ENCODE results near the gene CEACAM6.
"Not testable (repeated sequence)": the region's sequence is repeated elsewhere in the genome, so short reads cannot be mapped to it uniquely, and the experiment has no call there.

DNA sequence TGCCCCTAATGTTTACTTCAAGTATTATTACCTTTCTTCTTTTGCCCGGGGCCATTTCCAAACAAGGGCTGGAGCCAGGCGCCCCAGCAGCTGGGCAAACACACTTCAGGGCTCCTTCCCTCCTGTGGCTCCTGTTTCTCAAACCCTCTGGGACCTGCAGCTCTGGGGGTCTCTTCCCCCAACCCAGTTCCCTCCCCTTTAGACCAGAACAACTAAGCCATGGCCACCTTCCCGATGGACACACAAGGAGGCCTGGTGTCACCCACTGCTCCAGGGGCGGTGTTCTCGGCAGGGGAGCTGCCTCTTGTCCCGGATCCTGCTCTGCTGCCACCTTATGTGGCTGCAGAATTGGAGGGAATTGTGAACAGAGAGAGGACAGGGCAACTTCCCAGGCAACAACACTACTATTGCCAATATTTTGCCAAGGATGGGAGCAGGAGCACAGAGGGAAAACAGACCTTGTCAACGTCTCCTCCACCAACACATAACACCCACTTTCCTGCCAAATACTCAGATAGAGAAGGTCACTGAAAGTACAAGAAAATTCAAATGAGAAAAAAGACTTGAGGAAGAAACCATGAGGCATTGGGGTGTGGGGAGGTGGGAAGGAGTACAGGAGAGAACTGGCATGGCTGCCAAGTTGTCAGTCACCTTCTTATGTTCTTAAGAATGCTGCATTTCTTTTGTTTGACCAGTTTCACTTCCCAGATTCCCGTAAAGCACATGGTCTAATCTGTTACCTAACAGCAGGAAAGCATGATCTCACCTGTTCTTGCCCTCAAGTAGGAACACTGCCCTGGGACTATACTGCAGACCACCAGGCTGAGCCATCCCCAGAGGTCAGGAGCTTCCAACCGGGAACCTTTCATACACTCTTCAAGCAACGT lies 4.8 kb upstream of the CEACAM6 start:
- TF ChIP-seq CTCF (IDR thresholded peaks at IDR 0.05); ZFX (IDR thresholded peaks at IDR 0.05; ENCODE audit: borderline replicate concordance): not testable (repeated sequence)
